Measurements from ENCODE around the gene DIPK1C. TPM values are rescaled to one million over a fixed set of nuclear protein-coding genes. Genes with fewer than 3 reads are reported as not detected.

DIPK1C gene
- total RNA-seq, 1 experiment from 2014 or later = not detected

DNA sequence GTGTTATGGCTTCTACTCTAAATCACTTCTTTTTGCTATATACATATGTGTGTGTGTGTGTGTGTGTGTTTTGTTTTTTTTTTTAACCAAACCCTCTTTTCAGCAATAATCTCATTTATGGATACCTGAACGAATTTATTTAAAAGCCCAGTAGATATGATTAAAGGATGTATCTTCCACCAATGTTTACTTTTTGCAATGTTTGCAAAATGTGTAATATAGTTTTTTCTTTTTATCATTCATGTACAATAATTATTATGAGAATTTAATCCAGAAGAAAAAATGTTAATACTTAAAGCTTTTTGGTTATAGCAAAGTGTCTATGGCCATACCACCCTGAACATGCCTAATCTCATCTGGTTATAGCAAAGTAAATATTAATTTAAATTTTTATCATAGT, 37.4 kb upstream of the DIPK1C start:
- Mint-ChIP-seq H3K9me3 (ENCODE audit: unreplicated experiment) (no peaks in the 10 kb centered on the region), H3K4me3 (ENCODE audit: unreplicated experiment) (no peak overlapping the region), H3K27me3 (ENCODE audit: insufficient read depth, unreplicated experiment) (no peaks in the 10 kb centered on the region), H3K36me3 (ENCODE audit: insufficient read depth, unreplicated experiment) (peaks cover 8% of the 10 kb centered on the region), H3K27ac (ENCODE audit: unreplicated experiment) (no peak overlapping the region), H3K4me1 (ENCODE audit: low read depth, unreplicated experiment) (no peaks in the 10 kb centered on the region)
- no TSS peak for BruUV-seq (replicated peaks)
- POLR2A ChIA-PET = no interaction called here
- H3K4me1 ChIP-seq = no peaks in the 10 kb centered on the region
- H3K27me3 ChIP-seq (replicated peaks; ENCODE audit: control insufficient read depth, insufficient read depth, low read length) = no peaks in the 10 kb centered on the region
- intact Hi-C loops (cut with micrococcal nuclease; ENCODE audit: unreplicated experiment) = no loop called here
- CTCF ChIA-PET = no interaction called here
- no peaks in the 10 kb centered on the region for H3K36me3 ChIP-seq (ENCODE audit: control insufficient read depth, insufficient read depth, low read length)
- H3K9me3 ChIP-seq = no peaks in the 10 kb centered on the region
- TF ChIP-seq, protein P1, sequence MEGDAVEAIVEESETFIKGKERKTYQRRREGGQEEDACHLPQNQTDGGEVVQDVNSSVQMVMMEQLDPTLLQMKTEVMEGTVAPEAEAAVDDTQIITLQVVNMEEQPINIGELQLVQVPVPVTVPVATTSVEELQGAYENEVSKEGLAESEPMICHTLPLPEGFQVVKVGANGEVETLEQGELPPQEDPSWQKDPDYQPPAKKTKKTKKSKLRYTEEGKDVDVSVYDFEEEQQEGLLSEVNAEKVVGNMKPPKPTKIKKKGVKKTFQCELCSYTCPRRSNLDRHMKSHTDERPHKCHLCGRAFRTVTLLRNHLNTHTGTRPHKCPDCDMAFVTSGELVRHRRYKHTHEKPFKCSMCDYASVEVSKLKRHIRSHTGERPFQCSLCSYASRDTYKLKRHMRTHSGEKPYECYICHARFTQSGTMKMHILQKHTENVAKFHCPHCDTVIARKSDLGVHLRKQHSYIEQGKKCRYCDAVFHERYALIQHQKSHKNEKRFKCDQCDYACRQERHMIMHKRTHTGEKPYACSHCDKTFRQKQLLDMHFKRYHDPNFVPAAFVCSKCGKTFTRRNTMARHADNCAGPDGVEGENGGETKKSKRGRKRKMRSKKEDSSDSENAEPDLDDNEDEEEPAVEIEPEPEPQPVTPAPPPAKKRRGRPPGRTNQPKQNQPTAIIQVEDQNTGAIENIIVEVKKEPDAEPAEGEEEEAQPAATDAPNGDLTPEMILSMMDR (IDR thresholded peaks at IDR 0.05; ENCODE audit: insufficient read depth in 1 of 2, low read depth in 1 of 2, low read length in 1 of 2, severe bottlenecking in 1 of 2, unreplicated experiment in 1 of 2) = no peak
- no peak for DNase-seq
- H3K4me3 ChIP-seq (ENCODE audit: low read depth, low read length) = no peak overlapping the region

DNA sequence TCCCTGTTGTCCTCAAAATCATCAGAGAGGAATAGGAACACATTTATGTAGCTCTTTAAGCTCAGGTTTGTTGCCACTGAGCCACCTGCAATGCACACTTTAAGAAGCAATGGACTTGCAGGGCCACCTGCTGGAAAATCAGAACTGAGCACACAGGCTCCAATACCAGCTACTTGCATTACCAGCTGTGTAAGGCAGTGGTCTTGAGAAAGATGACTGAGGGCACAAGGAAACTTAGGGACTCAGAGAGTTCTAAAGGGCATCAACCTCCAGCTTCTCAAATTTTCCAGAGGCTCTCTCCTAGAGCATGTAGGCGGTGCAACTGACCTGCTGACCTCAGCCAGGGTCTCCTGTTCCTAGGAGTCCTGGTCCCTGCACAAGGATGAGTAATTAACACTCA, 36.6 kb upstream of the DIPK1C start:
- H3K9me3 Mint-ChIP-seq (ENCODE audit: unreplicated experiment) = no peaks in the 10 kb centered on the region
- Histone ChIP-seq H3K27me3 (replicated peaks; ENCODE audit: control insufficient read depth, insufficient read depth, low read length) (no peaks in the 10 kb centered on the region), H3K4me1 (no peaks in the 10 kb centered on the region), H3K9me3 (no peaks in the 10 kb centered on the region), H3K36me3 (ENCODE audit: control insufficient read depth, insufficient read depth, low read length) (no peaks in the 10 kb centered on the region), H3K4me3 (ENCODE audit: low read depth, low read length) (no peak overlapping the region)
- H3K27me3 Mint-ChIP-seq (ENCODE audit: insufficient read depth, unreplicated experiment) = no peaks in the 10 kb centered on the region
- CTCF ChIA-PET = interaction anchor here (0.5 to 1.7 kb wide), 12 partner anchors 23 to 513 kb away, joined by 3 to 27 read pairs (median 4); no protein-coding TSS in a partner anchor
- H3K27ac Mint-ChIP-seq (ENCODE audit: unreplicated experiment) = no peak overlapping the region
- BruUV-seq (replicated peaks) = no TSS peak
- no peak overlapping the region for H3K4me3 Mint-ChIP-seq (ENCODE audit: unreplicated experiment)
- TF ChIP-seq, protein P1 (IDR thresholded peaks at IDR 0.05; ENCODE audit: insufficient read depth in 1 of 2, low read depth in 1 of 2, low read length in 1 of 2, severe bottlenecking in 1 of 2, unreplicated experiment in 1 of 2) = peak in 1 of 2 experiments; percentile 54
- peaks cover 8% of the 10 kb centered on the region for H3K36me3 Mint-ChIP-seq (ENCODE audit: insufficient read depth, unreplicated experiment)
- POLR2A ChIA-PET = no interaction called here
- peak; percentile 54 to 58 for DNase-seq
- H3K4me1 Mint-ChIP-seq (ENCODE audit: low read depth, unreplicated experiment) = no peaks in the 10 kb centered on the region
- intact Hi-C loops (cut with micrococcal nuclease; ENCODE audit: unreplicated experiment) = loop anchor here (1.0 kb wide), 3 partner anchors 107 to 297 kb away; no protein-coding TSS in a partner anchor

DNA sequence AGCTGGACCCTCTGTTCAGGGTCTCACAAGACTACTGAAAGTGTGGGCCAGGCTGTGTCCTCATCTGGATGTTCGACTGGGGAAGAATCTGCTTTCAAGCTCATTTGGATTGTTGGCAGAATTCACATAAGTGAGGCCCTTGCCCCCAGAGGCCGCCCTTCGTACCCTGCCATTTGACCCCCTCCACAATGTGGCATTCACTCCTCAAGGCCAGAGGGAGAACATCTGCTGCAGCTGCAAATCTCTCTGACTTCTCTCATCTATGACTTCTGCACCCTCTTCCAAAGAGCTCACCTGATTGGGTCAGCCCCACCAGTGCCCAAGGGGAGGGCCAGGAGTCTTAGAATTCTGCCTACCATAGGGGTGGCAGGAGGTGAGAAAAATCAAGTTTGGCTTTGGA, 35.2 kb upstream of the DIPK1C start:
- intact Hi-C loops (cut with micrococcal nuclease; ENCODE audit: unreplicated experiment) = no loop called here
- POLR2A ChIA-PET = no interaction called here

More for the DNA sequence above, 35.2 kb upstream of the DIPK1C start:
- Mint-ChIP-seq H3K9me3 (ENCODE audit: unreplicated experiment) (no peaks in the 10 kb centered on the region), H3K27me3 (ENCODE audit: insufficient read depth, unreplicated experiment) (no peaks in the 10 kb centered on the region), H3K4me3 (ENCODE audit: unreplicated experiment) (no peak overlapping the region), H3K4me1 (ENCODE audit: low read depth, unreplicated experiment) (no peaks in the 10 kb centered on the region), H3K27ac (ENCODE audit: unreplicated experiment) (no peak overlapping the region), H3K36me3 (ENCODE audit: insufficient read depth, unreplicated experiment) (peaks cover 8% of the 10 kb centered on the region)
- DNase-seq = no peak
- BruUV-seq (replicated peaks) = no TSS peak
- CTCF ChIA-PET = no interaction called here
- Histone ChIP-seq H3K36me3 (ENCODE audit: control insufficient read depth, insufficient read depth, low read length) (no peaks in the 10 kb centered on the region), H3K9me3 (no peaks in the 10 kb centered on the region), H3K27me3 (replicated peaks; ENCODE audit: control insufficient read depth, insufficient read depth, low read length) (no peaks in the 10 kb centered on the region), H3K4me1 (no peaks in the 10 kb centered on the region), H3K4me3 (ENCODE audit: low read depth, low read length) (no peak overlapping the region)
- TF ChIP-seq, protein P1 (IDR thresholded peaks at IDR 0.05; ENCODE audit: insufficient read depth in 1 of 2, low read depth in 1 of 2, low read length in 1 of 2, severe bottlenecking in 1 of 2, unreplicated experiment in 1 of 2) = no peak
